Thoracic aorta (tissue), 2 donors: ENCODE measurements around the gene CUBN. TPM values are rescaled to one million over a fixed set of nuclear protein-coding genes. Genes with fewer than 3 reads are reported as not detected.

Source experiments
- ATAC-seq: fragments of 150-250 bp; one replicate; pipeline ENCODE4 v1.8.0; 2017; ENCODE audit warnings: low read depth; ENCODE audit not compliant: insufficient number of reproducible peaks, low FRiP score
- DNase-seq: peaks from one replicate; pipeline ENCODE4 v3.0.0-alpha.2; 2020; ENCODE audit warnings: low spot score
- H3K27ac ChIP-seq, 2 donors: fragments of 200-600 bp; sonication (generic); 1 replicate in 1 of 2; 2 replicates in 1 of 2; pipeline ENCODE4 v1.5.1; 2016; ENCODE audit warnings: mild to moderate bottlenecking in 2 of 2, moderate library complexity in 2 of 2
- H3K27me3 ChIP-seq: fragments of 200-600 bp; sonication (generic); replicated peaks from 2 replicates; pipeline ENCODE4 v1.6.0; 2016; ENCODE audit warnings: mild to moderate bottlenecking; ENCODE audit not compliant: insufficient read depth
- H3K36me3 ChIP-seq: fragments of 200-600 bp; sonication (generic); one replicate; pipeline ENCODE4 v1.5.1; 2016
- H3K4me1 ChIP-seq, 2 donors: fragments of 200-600 bp; sonication (generic); 1 replicate in 1 of 2; 2 replicates in 1 of 2; pipeline versions ENCODE4 v1.5.1 to v1.6.0; 2016; ENCODE audit warnings: low read depth in 2 of 2, mild to moderate bottlenecking in 1 of 2; ENCODE audit not compliant: control insufficient read depth in 1 of 2
- H3K4me3 ChIP-seq: fragments of 200-600 bp; sonication (generic); 2 replicates; pipeline ENCODE4 v1.5.1; 2016; ENCODE audit warnings: mild to moderate bottlenecking
- H3K9me3 ChIP-seq: fragments of 200-600 bp; sonication (generic); 2 replicates; pipeline ENCODE4 v1.5.1; 2016
- total RNA-seq, 2 donors: library from RNA; depleted of rRNA; stranded (reverse); fragments of >200 nt; gene quantifications; one replicate each; pipeline versions ENCODE4 v1.1.0 to v1.2.3, GENCODE V29; 2016
- TF ChIP-seq, protein P1 (sequence below): fragments of 200-600 bp; sonication (generic); IDR thresholded peaks from one replicate; pipeline ENCODE4 v1.5.1; 2019; ENCODE audit warnings: antibody characterized with exemption

The CUBN gene
- total RNA-seq, 2 donors from 2014 or later, result 4.1 to 4.6 TPM

- Histone ChIP-seq H3K36me3 (no peaks in the 10 kb centered on the region), H3K27me3 (no peaks in the 10 kb centered on the region), H3K4me1 (peaks cover 0 to 21% of the 10 kb centered on the region in 2 donors), H3K4me3 (no peak overlapping the region), H3K9me3 (no peaks in the 10 kb centered on the region), H3K27ac (no peak overlapping the region)
- DNase-seq (no peak), ATAC-seq (no peak)
- TF ChIP-seq, protein P1, sequence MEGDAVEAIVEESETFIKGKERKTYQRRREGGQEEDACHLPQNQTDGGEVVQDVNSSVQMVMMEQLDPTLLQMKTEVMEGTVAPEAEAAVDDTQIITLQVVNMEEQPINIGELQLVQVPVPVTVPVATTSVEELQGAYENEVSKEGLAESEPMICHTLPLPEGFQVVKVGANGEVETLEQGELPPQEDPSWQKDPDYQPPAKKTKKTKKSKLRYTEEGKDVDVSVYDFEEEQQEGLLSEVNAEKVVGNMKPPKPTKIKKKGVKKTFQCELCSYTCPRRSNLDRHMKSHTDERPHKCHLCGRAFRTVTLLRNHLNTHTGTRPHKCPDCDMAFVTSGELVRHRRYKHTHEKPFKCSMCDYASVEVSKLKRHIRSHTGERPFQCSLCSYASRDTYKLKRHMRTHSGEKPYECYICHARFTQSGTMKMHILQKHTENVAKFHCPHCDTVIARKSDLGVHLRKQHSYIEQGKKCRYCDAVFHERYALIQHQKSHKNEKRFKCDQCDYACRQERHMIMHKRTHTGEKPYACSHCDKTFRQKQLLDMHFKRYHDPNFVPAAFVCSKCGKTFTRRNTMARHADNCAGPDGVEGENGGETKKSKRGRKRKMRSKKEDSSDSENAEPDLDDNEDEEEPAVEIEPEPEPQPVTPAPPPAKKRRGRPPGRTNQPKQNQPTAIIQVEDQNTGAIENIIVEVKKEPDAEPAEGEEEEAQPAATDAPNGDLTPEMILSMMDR, result no peak
Measured at GRCh38 chr10:16893664-16894063, 235.9 kb downstream of the CUBN start.

DNA sequence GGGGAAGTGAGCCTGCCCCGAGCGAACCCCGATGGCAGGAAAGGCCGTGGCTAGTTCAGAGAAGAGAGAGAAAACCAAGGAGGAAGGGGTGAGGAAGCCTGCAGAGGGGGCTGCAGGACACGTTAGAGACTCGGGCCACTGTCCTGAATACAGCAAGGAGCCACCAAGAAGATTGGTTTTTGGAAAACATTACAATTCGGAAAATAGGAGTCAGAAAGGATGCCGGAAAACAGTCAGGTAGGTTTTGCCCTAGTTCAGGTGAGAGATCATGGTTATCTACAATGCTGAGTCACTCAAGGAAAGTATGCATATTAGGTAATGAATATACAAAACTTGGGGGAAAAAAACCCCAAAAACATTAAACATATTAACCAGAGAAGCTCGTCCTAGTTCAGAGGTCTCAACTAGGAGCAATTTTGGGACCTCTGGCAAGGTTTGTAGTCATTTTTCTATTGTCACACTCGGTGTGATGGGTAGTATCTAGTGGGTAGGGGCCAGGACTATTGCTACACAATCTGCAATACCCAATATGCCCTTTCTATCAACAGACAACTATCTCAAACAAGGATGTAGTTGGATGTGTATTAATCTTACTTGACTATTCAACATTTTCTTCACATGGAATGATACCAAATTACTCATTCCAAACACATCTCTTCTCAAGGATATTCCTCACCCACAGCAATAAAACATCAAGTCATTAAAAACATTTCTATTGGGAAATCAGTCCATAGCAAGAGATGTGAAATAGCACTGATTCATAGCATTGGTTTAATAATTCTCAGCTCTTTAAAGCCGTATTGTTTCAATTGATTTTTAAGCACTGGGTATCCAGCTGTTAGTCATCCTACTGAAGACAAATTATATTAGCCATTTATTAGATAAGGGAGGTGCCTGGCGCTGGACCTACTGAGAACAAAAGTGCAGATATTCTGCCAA is 238.0 kb downstream of the CUBN start:
- TF ChIP-seq, protein P1, result no peak
- Histone ChIP-seq H3K27ac (no peak overlapping the region), H3K9me3 (no peaks in the 10 kb centered on the region), H3K4me1 (peaks cover 0 to 21% of the 10 kb centered on the region in 2 donors), H3K27me3 (no peaks in the 10 kb centered on the region), H3K36me3 (no peaks in the 10 kb centered on the region), H3K4me3 (no peak overlapping the region)
- ATAC-seq (no peak), DNase-seq (no peak)

DNA sequence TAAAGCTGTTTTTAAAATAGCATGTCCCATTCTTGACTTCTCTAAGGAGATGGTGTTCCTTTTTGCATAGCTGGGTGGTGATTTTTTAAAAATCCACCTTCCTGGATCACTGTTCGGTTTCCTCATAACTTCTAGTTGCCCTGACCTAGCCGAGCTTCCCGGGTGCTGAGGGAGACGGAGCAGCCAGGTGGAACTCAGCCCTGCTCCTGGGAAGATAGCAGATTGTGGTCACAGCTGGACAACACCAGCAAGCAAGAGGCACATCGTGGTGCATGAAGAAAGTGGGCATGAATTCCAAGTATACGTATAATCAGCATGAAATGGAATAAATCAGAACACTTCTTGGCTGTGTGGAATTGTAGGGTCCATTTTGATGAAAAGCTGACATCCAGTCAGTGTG is 238.9 kb downstream of the CUBN start:
- no peak for ATAC-seq
- H3K27me3 ChIP-seq, result no peaks in the 10 kb centered on the region
- no peaks in the 10 kb centered on the region for H3K9me3 ChIP-seq
- H3K4me1 ChIP-seq, result peaks cover 0 to 21% of the 10 kb centered on the region in 2 donors
- no peak overlapping the region for H3K4me3 ChIP-seq
- H3K27ac ChIP-seq, result no peak overlapping the region
- DNase-seq, result no peak
- TF ChIP-seq, protein P1, result no peak
- H3K36me3 ChIP-seq, result no peaks in the 10 kb centered on the region

- Histone ChIP-seq H3K4me1 (peaks cover 0 to 8% of the 10 kb centered on the region in 2 donors), H3K4me3 (no peak overlapping the region), H3K27ac (no peak overlapping the region), H3K36me3 (no peaks in the 10 kb centered on the region), H3K27me3 (no peaks in the 10 kb centered on the region), H3K9me3 (no peaks in the 10 kb centered on the region)
- DNase-seq (no peak), ATAC-seq (no peak)
- TF ChIP-seq, protein P1, result no peak
Measured at GRCh38 chr10:16887565-16887964, 242.0 kb downstream of the CUBN start.

DNA sequence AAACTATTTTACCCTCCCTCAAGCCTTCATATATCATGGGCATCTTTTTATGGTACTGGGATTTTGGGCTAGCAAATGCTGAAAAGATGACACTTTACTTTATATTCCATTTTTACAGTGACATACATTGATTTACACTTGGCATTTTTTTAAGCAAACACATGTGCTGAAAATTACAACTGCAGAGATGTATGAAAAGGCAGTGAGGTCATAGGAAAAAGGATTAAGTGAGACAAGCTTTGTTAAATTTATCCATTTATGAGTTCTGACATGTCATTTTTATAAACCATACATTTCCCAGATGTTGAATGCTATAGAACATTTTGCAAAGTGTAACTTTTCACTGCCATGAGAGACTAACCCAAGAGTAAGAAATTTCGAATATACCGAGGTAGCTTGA is 243.6 kb downstream of the CUBN start:
- ATAC-seq (no peak), DNase-seq (no peak)
- Histone ChIP-seq H3K9me3 (no peaks in the 10 kb centered on the region), H3K36me3 (no peaks in the 10 kb centered on the region), H3K27me3 (no peaks in the 10 kb centered on the region), H3K4me1 (no peaks in the 10 kb centered on the region), H3K27ac (no peak overlapping the region), H3K4me3 (no peak overlapping the region)
- TF ChIP-seq, protein P1, result no peak
